Cardiac muscle cell (in vitro differentiated cells and primary cell): ENCODE results near the gene FAM228B. TPM values are rescaled to one million over a fixed set of nuclear protein-coding genes. Genes with fewer than 3 reads are reported as not detected.

ENCODE experiments used
- DNase-seq, 2 donors: peaks; one replicate each; pipeline versions ENCODE4 v3.0.0 to v3.0.0-alpha.2; 2010 to 2017; ENCODE audit warnings: low read depth in 1 of 2, low spot score in 1 of 2
- H3K27ac ChIP-seq: fragments of 200-600 bp; sonication (generic); 2 replicates; pipeline ENCODE4 v1.5.1; 2016
- H3K27me3 ChIP-seq: fragments of 200-600 bp; sonication (generic); 2 replicates; pipeline ENCODE4 v1.6.0; 2016; ENCODE audit warnings: control low read depth
- H3K36me3 ChIP-seq: fragments of 200-600 bp; sonication (generic); 2 replicates; pipeline ENCODE4 v1.5.1; 2016; ENCODE audit warnings: control low read depth
- H3K4me1 ChIP-seq: fragments of 200-600 bp; sonication (generic); 2 replicates; pipeline ENCODE4 v1.8.1; 2017; ENCODE audit warnings: low read depth, mild to moderate bottlenecking, mixed run types
- H3K4me3 ChIP-seq: fragments of 200-600 bp; sonication (generic); 2 replicates; pipeline ENCODE4 v1.5.1; 2016; ENCODE audit warnings: mild to moderate bottlenecking
- H3K9me3 ChIP-seq: fragments of 200-600 bp; sonication (generic); 2 replicates; pipeline ENCODE4 v1.5.1; 2017; ENCODE audit warnings: low read depth, mild to moderate bottlenecking, control low read depth
- polyA plus RNA-seq: library from polyadenylated mRNA; unstranded; fragments of >200 nt; fragmentation: Nextera tagmentation; extraction: Ambion mirVana; gene quantifications from 2 replicates; pipeline ENCODE4 v1.2.1, GENCODE V29; 2016
- total RNA-seq: library from RNA; depleted of rRNA; stranded (reverse); fragments of >200 nt; gene quantifications from 2 replicates; pipeline ENCODE4 v1.2.3, GENCODE V29; 2016
- TF ChIP-seq, protein P1 (sequence below): IDR thresholded peaks from 2 replicates; pipeline ENCODE4 v1.5.1; 2012; ENCODE audit warnings: low read depth, mild to moderate bottlenecking, low read length

The FAM228B gene
- total and polyA plus RNA-seq, 2 experiments from 2014 or later: 16.3 to 60.5 TPM

DNA sequence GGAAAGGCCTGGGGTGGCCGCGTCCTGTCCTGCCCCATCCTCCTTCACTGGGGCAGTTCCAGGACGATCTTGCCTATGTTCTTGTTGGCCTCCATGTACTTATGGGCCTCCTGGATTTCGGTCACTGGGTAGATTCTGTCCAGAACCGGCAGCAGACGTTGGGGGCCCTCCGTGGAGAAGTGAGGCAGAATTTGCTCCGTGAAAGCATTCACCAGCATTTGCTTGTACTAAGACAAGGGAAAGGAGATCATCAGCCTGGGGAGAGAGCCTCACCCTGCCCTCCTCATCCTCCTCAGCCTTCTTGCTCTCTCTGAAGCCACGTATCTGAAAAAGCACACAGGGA lies 45.8 kb upstream of the FAM228B start:
- Histone ChIP-seq H3K27ac (peak overlapping the region; percentile 32), H3K9me3 (no peaks in the 10 kb centered on the region), H3K4me1 (no peaks in the 10 kb centered on the region), H3K27me3 (no peaks in the 10 kb centered on the region), H3K4me3 (peak overlapping the region; percentile 72), H3K36me3 (peaks cover 10% of the 10 kb centered on the region)
- DNase-seq: no peak
- TF ChIP-seq, protein P1, sequence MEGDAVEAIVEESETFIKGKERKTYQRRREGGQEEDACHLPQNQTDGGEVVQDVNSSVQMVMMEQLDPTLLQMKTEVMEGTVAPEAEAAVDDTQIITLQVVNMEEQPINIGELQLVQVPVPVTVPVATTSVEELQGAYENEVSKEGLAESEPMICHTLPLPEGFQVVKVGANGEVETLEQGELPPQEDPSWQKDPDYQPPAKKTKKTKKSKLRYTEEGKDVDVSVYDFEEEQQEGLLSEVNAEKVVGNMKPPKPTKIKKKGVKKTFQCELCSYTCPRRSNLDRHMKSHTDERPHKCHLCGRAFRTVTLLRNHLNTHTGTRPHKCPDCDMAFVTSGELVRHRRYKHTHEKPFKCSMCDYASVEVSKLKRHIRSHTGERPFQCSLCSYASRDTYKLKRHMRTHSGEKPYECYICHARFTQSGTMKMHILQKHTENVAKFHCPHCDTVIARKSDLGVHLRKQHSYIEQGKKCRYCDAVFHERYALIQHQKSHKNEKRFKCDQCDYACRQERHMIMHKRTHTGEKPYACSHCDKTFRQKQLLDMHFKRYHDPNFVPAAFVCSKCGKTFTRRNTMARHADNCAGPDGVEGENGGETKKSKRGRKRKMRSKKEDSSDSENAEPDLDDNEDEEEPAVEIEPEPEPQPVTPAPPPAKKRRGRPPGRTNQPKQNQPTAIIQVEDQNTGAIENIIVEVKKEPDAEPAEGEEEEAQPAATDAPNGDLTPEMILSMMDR: no peak

DNA sequence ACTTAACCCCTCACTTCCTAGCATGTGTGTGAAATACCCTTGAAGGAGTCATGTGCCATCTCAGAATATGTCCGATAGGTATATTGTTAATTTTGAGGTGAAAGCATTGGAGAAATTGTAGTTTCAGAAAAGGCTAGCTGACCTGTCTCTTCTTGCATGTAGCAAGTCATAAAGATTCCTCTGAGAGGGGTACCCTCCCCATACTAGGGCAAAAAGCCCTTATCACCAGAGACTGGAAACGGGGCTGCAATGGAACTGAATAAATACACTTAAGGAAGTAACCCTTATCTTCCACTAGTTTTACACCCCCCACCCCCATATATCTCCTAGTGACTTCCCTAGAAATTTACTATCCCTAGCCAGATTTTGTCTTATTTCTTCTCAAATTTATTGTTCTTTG lies 45.4 kb upstream of the FAM228B start:
- TF ChIP-seq, protein P1: no peak
- no peak overlapping the region for H3K4me3 ChIP-seq
- no peaks in the 10 kb centered on the region for H3K9me3 ChIP-seq
- no peak for DNase-seq
- no peak overlapping the region for H3K27ac ChIP-seq
- H3K4me1 ChIP-seq: no peaks in the 10 kb centered on the region
- H3K36me3 ChIP-seq: peaks cover 10% of the 10 kb centered on the region
- no peaks in the 10 kb centered on the region for H3K27me3 ChIP-seq

DNA sequence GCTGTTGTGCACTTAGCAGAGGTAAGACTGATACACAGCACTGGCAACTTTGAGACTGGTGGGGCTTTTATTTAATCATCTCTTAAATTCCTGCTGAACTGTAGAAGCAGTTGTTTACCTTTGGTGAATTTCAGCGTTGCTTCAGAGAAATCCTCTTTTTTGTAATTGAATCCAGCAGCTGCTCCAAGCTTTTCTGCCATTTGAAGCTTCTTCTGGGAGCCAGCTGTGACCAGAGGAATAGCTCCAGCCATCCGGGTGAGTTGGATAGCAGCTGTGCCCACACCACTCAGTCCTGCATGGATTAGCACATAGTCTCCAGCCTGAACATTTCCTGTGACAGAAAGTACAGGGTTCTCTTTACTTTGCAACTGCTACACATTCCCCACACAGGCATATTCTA lies 42.6 kb upstream of the FAM228B start:
- H3K27ac ChIP-seq: no peak overlapping the region

DNA sequence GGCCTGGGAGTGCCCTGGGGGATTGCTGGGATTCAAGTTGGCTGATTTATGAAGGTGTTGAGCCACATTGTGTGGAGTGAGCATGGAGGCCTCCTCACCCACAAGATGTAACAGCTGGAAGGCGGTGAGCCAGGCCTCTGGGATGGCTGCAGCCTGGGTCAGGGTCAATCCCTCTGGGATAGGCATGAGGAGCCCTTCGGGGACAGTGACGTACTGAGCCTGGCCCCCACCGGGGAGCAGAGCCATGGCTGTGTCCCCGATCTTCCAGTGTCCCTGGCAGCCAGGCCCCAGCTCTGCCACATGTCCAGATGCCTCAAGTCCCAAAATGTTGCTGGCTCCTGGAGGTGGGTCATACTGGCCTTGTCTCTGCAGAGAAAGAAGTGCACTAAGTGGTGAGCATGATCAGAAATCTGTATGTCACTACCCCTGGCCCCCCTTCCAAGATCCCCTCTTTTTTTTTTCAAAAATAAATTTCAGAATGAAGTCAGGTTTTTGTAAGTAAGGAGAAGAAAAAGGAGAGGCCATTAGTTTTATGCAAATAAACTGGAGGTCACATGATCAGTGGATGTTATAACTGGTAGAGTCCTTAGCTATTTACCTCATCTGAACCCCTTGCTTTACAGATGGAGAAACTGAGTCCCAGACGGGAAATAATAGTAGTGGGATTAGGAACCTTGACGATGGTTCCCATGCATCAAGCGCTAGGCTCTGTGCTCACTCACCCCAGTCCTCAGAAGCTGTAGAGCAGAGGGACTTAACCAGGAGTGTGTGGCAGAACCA lies 40.3 kb upstream of the FAM228B start:
- Histone ChIP-seq H3K9me3 (no peaks in the 10 kb centered on the region), H3K36me3 (peaks cover 3% of the 10 kb centered on the region), H3K27me3 (no peaks in the 10 kb centered on the region), H3K4me1 (peaks cover 4% of the 10 kb centered on the region), H3K27ac (peak overlapping the region; percentile 84), H3K4me3 (peak overlapping the region; percentile 45)
- TF ChIP-seq, protein P1: no peak
- no peak for DNase-seq

More for the DNA sequence above, 42.6 kb upstream of the FAM228B start:
- TF ChIP-seq, protein P1: no peak
- H3K4me1 ChIP-seq: peaks cover 4% of the 10 kb centered on the region
- no peak for DNase-seq
- H3K4me3 ChIP-seq: no peak overlapping the region
- H3K27me3 ChIP-seq: no peaks in the 10 kb centered on the region
- no peaks in the 10 kb centered on the region for H3K9me3 ChIP-seq
- peaks cover 3% of the 10 kb centered on the region for H3K36me3 ChIP-seq

DNA sequence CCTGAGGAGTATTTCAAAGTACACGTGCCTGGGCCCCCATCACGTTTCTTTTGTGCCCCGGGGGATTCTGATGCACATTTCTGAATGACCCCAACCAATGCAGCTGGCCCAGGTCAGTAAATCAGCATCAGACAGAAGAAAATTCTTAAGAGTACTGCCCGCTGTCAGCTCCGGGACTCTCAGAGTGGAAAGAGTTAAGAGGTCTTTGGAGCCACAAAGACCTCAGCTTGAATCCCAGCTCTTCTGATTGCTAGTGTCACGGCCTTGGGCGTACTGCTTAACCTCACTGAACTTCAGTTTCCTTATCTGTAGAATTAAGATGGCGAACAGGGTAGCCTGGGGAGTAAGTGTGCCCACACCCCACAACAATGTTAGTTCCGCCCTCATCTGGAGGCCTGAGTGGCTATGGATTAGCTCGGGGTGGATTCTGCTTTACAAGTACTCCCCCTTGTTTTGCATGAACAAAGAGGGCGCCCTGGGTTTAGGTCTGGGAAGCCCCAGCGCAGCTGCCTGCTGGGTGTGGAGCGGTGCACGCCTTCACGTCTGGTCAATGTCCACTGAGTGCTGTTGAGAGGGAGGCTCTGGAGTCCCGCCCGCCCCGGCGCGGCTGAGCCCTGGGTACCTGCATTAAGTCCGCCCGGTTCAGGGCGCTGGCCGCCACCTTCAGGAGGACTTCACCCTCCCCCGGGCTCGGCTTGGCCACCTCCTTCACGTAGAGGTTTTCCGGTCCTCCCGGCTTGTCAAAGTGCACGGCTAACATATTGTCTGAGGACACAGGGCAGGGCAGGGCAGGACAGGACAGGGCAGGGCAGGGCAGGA lies 39.5 kb upstream of the FAM228B start:
- peaks cover 4% of the 10 kb centered on the region for H3K4me1 ChIP-seq
- no peaks in the 10 kb centered on the region for H3K9me3 ChIP-seq
- DNase-seq: peak; percentile 87 to 95
- TF ChIP-seq, protein P1: no peak
- peak overlapping the region; percentile 84 for H3K27ac ChIP-seq
- H3K4me3 ChIP-seq: peak overlapping the region; percentile 45
- no peaks in the 10 kb centered on the region for H3K27me3 ChIP-seq
- H3K36me3 ChIP-seq: peaks cover 3% of the 10 kb centered on the region
